ENCODE data around the gene NFIB. TPM values are rescaled to one million over a fixed set of nuclear protein-coding genes. Genes with fewer than 3 reads are reported as not detected.

Gene NFIB
- total RNA-seq, 1 experiment from 2014 or later, result 12.5 TPM

DNA sequence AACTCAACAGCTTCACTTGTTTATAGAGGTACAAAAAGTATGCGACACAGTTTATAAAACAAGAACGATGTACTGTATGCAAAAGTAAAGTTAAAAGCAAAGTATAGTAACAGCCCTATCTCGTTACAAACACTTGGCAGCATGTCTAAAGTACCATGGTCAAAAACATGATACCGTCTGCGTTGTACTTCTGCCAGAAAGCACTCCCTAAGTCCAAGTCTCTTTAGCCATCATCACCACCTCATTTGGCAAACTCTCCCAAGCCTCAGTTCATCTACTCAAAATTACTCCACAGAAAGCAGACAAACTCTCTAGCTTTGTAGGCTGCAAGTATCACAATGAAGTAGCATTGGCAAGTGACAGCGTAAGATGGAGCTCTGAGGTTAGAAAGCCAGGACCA is 73.4 kb downstream of the NFIB start:
- Mint-ChIP-seq H3K36me3 (no peaks in the 10 kb centered on the region), H3K27me3 (ENCODE audit: low read depth) (no peaks in the 10 kb centered on the region), H3K9me3 (no peaks in the 10 kb centered on the region), H3K27ac (no peak overlapping the region; the same call in 1 of the 2 replicates), H3K4me3 (no peak overlapping the region), H3K4me1 (peaks cover 62% of the 10 kb centered on the region)
- POLR2A ChIA-PET, result no interaction called here
- CTCF ChIA-PET, result no interaction called here
- no peak for ATAC-seq
- TF ChIP-seq, protein P1, sequence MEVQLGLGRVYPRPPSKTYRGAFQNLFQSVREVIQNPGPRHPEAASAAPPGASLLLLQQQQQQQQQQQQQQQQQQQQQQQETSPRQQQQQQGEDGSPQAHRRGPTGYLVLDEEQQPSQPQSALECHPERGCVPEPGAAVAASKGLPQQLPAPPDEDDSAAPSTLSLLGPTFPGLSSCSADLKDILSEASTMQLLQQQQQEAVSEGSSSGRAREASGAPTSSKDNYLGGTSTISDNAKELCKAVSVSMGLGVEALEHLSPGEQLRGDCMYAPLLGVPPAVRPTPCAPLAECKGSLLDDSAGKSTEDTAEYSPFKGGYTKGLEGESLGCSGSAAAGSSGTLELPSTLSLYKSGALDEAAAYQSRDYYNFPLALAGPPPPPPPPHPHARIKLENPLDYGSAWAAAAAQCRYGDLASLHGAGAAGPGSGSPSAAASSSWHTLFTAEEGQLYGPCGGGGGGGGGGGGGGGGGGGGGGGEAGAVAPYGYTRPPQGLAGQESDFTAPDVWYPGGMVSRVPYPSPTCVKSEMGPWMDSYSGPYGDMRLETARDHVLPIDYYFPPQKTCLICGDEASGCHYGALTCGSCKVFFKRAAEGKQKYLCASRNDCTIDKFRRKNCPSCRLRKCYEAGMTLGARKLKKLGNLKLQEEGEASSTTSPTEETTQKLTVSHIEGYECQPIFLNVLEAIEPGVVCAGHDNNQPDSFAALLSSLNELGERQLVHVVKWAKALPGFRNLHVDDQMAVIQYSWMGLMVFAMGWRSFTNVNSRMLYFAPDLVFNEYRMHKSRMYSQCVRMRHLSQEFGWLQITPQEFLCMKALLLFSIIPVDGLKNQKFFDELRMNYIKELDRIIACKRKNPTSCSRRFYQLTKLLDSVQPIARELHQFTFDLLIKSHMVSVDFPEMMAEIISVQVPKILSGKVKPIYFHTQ (CRISPR knock-in tag; IDR thresholded peaks at IDR 0.05), result no peak
- TF ChIP-seq FOXP1 (CRISPR knock-in tag; IDR thresholded peaks at IDR 0.05; ENCODE audit: borderline replicate concordance), result no peak
- no peak for TF ChIP-seq OVOL2 (CRISPR knock-in tag; IDR thresholded peaks at IDR 0.05; ENCODE audit: borderline replicate concordance)
- TF ChIP-seq, protein P2, sequence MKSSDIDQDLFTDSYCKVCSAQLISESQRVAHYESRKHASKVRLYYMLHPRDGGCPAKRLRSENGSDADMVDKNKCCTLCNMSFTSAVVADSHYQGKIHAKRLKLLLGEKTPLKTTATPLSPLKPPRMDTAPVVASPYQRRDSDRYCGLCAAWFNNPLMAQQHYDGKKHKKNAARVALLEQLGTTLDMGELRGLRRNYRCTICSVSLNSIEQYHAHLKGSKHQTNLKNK (CRISPR knock-in tag; IDR thresholded peaks at IDR 0.05), result no peak
- TF ChIP-seq, protein P3, sequence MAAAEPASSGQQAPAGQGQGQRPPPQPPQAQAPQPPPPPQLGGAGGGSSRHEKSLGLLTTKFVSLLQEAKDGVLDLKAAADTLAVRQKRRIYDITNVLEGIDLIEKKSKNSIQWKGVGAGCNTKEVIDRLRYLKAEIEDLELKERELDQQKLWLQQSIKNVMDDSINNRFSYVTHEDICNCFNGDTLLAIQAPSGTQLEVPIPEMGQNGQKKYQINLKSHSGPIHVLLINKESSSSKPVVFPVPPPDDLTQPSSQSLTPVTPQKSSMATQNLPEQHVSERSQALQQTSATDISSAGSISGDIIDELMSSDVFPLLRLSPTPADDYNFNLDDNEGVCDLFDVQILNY (CRISPR knock-in tag; IDR thresholded peaks at IDR 0.05), result no peak
- TF ChIP-seq FOXJ3 (CRISPR knock-in tag; IDR thresholded peaks at IDR 0.05; ENCODE audit: borderline replicate concordance), result no peak
- TF ChIP-seq NFYB (CRISPR knock-in tag; conservative IDR thresholded peaks at IDR 0.05; ENCODE audit: low read depth), result no peak
- TF ChIP-seq ZNF416 (CRISPR knock-in tag; IDR thresholded peaks at IDR 0.05), result no peak
- TF ChIP-seq GABPB1 (CRISPR knock-in tag; IDR thresholded peaks at IDR 0.05), result no peak
- no peak for DNase-seq (ENCODE audit: low spot score)

DNA sequence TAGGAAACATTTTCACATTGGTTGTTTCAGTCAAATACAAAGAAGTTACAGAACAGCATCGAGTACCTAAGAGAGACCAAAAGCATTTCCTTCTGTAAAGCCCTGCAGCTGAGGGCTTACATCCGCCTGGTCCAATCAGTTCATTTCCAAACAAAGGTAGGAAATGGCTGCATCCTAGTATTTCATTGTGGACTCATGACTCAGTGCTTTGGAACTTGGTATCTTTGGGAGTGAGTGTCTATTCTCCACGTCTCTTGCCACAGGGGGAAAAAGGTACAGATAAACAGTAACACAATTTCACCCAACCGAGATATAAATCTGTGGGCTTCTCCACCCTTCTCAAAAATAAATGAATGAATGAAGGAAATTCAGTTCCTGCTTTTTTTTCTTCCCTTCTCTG is 75.4 kb downstream of the NFIB start:
- no peak for DNase-seq (ENCODE audit: low spot score)
- peak; percentile 92 for ATAC-seq
- Mint-ChIP-seq H3K27ac (peak overlapping the region; percentile 51; the same call in 1 of the 2 replicates), H3K9me3 (no peaks in the 10 kb centered on the region), H3K36me3 (no peaks in the 10 kb centered on the region), H3K4me3 (no peak overlapping the region), H3K4me1 (peaks cover 58% of the 10 kb centered on the region), H3K27me3 (ENCODE audit: low read depth) (no peaks in the 10 kb centered on the region)
- ChIA-PET CTCF (no interaction called here), POLR2A (no interaction called here)
- no peak for TF ChIP-seq SMAD3 (CRISPR knock-in tag; IDR thresholded peaks at IDR 0.05; ENCODE audit: borderline replicate concordance)
- TF ChIP-seq ZNF138 (CRISPR knock-in tag; conservative IDR thresholded peaks at IDR 0.05), result no peak
- no peak for TF ChIP-seq GABPB1 (CRISPR knock-in tag; IDR thresholded peaks at IDR 0.05)
- TF ChIP-seq, protein P4, sequence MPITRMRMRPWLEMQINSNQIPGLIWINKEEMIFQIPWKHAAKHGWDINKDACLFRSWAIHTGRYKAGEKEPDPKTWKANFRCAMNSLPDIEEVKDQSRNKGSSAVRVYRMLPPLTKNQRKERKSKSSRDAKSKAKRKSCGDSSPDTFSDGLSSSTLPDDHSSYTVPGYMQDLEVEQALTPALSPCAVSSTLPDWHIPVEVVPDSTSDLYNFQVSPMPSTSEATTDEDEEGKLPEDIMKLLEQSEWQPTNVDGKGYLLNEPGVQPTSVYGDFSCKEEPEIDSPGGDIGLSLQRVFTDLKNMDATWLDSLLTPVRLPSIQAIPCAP (CRISPR knock-in tag; IDR thresholded peaks at IDR 0.05), result no peak
- TF ChIP-seq, protein P5, sequence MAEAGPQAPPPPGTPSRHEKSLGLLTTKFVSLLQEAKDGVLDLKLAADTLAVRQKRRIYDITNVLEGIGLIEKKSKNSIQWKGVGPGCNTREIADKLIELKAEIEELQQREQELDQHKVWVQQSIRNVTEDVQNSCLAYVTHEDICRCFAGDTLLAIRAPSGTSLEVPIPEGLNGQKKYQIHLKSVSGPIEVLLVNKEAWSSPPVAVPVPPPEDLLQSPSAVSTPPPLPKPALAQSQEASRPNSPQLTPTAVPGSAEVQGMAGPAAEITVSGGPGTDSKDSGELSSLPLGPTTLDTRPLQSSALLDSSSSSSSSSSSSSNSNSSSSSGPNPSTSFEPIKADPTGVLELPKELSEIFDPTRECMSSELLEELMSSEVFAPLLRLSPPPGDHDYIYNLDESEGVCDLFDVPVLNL (CRISPR knock-in tag; IDR thresholded peaks at IDR 0.05; ENCODE audit: borderline replicate concordance, low read depth), result no peak
- no peak for TF ChIP-seq CBFB (CRISPR knock-in tag; IDR thresholded peaks at IDR 0.05; ENCODE audit: low read depth)

DNA sequence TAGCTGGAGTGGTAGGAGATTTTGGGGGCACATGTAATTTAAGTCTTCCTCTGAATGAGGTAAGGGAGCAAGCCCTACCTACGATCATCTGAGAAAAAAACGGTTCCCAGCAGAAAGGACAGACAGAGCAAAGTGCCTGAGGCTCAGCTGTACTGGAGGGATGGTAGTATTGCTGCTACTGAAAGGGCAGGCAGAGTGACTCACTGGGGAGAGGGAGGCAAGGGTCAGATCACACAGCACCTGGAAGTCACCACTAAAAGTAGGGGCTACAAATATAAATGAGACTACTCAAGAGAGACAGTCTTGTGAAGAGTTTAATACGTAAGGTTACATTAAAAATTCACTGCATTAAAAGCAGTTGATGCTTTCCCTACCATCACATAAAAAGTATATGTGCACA is 75.9 kb downstream of the NFIB start:
- H3K4me1 Mint-ChIP-seq, result peaks cover 53% of the 10 kb centered on the region
- TF ChIP-seq ESRRA (CRISPR knock-in tag; IDR thresholded peaks at IDR 0.05; ENCODE audit: borderline replicate concordance) (no peak), TCF7 (CRISPR knock-in tag; IDR thresholded peaks at IDR 0.05; ENCODE audit: low read depth) (no peak), CREB1 (CRISPR knock-in tag; IDR thresholded peaks at IDR 0.05) (no peak), ZNF671 (CRISPR knock-in tag; IDR thresholded peaks at IDR 0.05) (no peak), ZNF232 (CRISPR knock-in tag; IDR thresholded peaks at IDR 0.05) (no peak), ZNF121 (CRISPR knock-in tag; IDR thresholded peaks at IDR 0.05) (no peak)
- TF ChIP-seq, protein P6, sequence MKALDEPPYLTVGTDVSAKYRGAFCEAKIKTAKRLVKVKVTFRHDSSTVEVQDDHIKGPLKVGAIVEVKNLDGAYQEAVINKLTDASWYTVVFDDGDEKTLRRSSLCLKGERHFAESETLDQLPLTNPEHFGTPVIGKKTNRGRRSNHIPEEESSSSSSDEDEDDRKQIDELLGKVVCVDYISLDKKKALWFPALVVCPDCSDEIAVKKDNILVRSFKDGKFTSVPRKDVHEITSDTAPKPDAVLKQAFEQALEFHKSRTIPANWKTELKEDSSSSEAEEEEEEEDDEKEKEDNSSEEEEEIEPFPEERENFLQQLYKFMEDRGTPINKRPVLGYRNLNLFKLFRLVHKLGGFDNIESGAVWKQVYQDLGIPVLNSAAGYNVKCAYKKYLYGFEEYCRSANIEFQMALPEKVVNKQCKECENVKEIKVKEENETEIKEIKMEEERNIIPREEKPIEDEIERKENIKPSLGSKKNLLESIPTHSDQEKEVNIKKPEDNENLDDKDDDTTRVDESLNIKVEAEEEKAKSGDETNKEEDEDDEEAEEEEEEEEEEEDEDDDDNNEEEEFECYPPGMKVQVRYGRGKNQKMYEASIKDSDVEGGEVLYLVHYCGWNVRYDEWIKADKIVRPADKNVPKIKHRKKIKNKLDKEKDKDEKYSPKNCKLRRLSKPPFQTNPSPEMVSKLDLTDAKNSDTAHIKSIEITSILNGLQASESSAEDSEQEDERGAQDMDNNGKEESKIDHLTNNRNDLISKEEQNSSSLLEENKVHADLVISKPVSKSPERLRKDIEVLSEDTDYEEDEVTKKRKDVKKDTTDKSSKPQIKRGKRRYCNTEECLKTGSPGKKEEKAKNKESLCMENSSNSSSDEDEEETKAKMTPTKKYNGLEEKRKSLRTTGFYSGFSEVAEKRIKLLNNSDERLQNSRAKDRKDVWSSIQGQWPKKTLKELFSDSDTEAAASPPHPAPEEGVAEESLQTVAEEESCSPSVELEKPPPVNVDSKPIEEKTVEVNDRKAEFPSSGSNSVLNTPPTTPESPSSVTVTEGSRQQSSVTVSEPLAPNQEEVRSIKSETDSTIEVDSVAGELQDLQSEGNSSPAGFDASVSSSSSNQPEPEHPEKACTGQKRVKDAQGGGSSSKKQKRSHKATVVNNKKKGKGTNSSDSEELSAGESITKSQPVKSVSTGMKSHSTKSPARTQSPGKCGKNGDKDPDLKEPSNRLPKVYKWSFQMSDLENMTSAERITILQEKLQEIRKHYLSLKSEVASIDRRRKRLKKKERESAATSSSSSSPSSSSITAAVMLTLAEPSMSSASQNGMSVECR (CRISPR knock-in tag; IDR thresholded peaks at IDR 0.05; ENCODE audit: borderline replicate concordance), result no peak

More for the DNA sequence above, 75.9 kb downstream of the NFIB start:
- peak overlapping the region; percentile 51 for H3K27ac Mint-ChIP-seq
- DNase-seq (ENCODE audit: low spot score) (no peak), ATAC-seq (peak; percentile 81)
- no peaks in the 10 kb centered on the region for H3K36me3 Mint-ChIP-seq
- ChIA-PET POLR2A (no interaction called here), CTCF (no interaction called here)
- H3K4me3 Mint-ChIP-seq, result no peak overlapping the region
- no peaks in the 10 kb centered on the region for H3K9me3 Mint-ChIP-seq
- no peaks in the 10 kb centered on the region for H3K27me3 Mint-ChIP-seq (ENCODE audit: low read depth)
